KBM-7 (cell line): Measurements from ENCODE around the gene PFKP.
"Not testable (repeated sequence)": the region's sequence is repeated elsewhere in the genome, so short reads cannot be mapped to it uniquely, and the experiment has no call there.

Experiments
- DNase-seq: peaks from one replicate; pipeline ENCODE4 v3.0.0-alpha.2; 2015
- in situ Hi-C: fragments of 300-500 bp; cut with MboI; formaldehyde crosslinking; loops from 2 replicates; pipeline ENCODE4 v1.14.3; 2020; ENCODE audit warnings: low sequenced_read_pairs, low pct_unique_long_range_greater_than_20kb, mixed read lengths

Gene PFKP

DNA sequence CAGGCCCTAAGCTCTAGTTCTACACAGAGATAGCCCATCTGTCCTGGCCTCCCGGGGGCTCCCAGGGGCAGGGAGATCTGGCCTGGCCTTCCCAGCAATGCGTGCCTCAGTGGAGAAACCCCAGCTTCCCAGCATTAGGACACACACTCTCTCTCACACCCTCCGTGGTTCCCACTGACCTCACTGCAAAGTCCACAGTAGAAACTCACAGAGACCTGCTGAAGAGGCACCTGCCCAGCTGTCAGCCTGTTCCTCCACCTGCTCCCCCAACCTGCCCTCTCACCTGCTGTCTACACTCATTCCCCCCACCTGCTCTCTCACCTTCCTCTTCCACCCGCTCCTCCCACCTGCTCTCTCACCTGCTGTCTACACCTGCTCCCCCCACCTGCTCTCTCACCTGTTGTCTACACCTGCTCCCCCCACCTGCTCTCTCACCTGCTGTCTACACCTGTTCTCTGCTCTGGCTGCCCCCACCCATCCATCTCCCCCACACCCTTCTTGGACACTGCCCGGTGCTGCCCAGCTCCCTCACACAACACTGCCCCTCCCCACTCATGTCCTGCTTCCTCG lies 21.1 kb upstream of the PFKP start:
- in situ Hi-C loops = no loop called here
- no peak for DNase-seq

DNA sequence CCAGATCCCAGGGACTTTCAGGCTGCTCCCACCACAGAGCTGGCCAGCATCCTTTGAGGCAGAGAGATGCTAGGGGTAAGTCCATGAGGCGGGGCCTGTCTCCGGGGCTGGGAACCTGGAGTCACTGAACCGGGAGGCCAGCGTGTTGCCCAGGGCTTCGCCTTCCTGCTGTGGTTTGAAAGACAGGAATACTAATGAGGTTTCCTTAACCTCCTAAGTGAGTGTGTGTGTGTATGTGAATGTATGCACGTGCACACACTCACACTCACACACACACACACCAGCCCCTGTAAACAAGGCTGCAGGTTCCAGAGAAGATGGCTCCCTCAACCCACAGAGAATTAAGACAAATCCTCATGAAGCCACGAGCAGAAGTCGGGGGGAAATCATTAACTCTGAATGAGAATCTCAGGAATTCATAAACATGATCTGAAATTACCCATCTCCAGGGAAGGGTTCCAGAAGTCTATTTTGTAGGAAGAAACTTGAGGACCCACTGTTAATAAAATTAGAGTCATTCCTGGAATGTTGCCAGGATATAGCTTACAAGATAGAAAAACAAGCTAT lies 20.3 kb upstream of the PFKP start:
- in situ Hi-C loops = no loop called here
- no peak for DNase-seq

DNA sequence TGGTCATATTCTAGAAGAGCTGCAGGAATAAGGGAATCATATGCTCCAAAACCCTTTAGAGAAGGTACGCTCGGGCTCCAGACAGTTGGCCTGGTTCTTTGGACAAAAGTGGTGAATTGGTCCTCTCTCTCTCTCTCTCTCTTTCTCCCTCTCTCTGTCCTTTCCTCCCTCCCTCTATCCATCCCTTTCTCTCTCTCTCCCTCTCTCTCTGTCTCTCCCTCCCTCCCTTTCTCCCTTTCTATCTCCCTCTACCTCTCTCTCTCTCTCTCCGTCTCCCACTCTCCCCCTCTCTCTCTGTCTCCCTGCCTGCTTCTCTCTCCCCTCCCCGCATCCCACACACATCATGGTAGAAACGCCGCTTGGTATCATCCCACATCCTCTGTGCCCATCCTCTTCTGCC lies 19.8 kb upstream of the PFKP start:
- no peak for DNase-seq
- in situ Hi-C loops = no loop called here

DNA sequence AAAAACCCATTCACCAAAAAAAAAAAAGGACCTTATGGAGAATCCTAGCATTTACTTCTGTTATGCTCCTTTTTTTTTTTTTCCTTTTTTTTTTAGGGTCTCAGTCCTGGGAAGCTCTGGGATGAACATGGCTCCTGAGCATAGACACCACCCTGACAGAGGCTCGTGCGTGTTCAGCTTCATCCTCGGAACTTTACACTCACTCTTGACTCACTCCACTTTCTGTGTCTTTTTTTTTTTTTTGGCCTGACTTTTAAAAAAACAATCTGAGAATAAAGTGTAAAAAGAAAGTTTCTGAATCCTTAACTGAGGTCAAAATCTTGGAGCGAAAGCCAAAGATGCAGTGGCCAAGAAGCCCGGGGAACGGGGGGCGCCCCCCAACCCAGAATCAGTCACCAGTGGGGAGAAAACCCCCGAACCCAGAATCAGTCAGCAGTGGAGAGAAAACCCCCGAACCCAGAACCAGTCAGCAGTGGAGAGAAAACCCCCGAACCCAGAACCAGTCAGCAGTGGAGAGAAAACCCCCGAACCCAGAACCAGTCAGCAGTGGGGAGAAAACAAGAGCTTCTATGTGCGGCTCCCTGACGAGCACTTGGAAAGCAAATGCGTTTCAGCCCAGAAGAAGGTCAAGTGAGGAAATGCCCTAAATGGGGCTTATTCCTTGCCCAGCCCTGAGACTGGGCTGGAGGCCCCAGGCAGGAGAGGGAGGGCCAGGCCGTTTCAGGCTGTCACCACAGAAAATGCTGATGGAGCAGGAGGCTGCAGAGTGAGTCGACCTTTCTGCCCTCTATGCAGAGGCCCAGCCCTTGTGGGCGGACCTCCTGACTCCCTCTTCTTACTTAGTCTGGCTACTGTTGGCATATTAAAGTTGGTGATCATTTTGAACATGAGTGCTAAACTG lies 19.0 kb upstream of the PFKP start:
- DNase-seq = no peak
- in situ Hi-C loops = no loop called here

DNA sequence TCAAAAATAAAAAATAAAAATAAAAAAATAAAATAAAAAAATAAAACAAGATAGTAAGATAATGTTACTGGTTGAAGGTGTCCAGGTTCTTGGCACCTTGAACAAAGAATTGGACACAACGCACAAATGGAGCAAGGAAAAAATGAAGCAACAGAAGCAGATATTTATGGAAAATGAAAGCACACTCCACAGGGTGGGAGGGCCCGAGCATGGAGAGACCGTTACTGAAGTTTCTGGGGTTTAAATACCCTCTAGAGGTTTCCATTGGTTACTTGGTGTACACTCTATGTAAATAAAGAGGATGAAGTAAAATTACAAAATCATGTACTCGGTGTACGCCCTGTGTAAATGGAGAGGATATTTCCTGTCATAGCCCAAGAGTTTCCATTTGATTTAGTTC lies 15.7 kb upstream of the PFKP start:
- in situ Hi-C loops = no loop called here
- DNase-seq = no peak

DNA sequence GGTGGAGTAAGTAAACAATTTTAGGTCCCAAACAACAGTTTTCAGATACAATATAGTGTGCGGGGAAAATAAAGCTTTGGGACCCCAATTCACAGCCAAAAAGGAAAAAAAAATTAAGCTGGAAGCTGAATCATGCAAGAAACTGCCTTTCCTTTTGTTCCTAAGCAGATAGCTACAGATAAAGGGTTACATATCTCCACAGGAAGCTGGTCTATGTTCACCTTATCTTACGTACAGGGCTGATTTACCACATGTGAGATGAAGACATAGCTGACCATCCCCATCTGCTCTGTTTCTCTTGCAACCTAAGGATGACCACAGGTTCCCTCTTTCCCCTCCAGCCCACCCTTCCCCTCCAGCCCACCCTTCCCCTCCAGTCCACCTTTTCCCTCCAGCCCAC lies 14.2 kb upstream of the PFKP start:
- no peak for DNase-seq
- in situ Hi-C loops = no loop called here

DNA sequence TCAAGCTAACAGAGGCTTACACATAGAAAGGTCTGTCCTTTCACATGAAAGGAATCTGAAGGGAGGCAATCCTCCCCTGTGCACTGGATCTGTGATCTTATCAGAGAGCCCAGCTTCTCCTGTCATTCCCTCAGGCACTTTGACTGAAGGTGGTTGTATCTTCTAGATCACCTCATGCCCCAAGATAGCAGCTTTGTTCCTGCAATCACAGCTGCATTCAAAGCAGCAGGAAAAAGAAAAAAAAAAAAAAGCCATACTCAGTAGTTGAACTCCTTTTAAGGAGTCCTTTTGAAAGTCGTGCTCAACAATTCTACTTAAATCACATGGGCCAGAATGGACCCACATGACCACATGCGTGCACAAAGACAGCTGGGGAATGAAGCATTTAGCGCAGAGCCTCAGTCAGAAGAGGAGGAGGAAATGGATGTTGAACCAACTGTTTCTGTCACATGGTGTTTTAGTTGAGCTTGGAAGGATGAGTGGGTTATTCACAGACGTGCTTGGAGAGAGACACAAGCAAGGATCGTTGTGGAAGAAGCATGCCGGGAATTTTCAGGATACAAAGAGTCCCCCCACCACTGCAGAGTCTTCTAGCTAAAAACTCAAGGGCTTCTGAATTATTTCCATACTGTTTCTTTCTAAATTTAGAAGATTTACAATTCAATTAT lies 13.0 kb upstream of the PFKP start:
- in situ Hi-C loops = no loop called here
- DNase-seq = no peak

DNA sequence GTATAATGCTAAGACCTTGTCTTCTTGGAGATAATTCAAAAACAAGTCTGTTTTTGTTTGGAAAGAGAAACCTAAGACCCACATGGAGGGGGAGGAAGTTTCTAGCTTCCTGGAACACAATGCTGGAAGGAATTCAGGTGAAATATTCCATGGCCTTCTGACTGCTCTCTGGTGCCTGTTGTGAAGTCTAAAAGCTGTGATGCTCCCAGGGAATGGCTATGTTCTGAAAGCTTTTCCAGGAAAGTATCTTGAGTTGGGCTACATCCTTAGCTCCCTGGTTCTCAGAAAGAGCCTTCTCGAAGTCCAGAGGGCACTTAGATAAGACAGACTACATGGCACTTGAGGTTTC lies 12.5 kb upstream of the PFKP start:
- in situ Hi-C loops = no loop called here

DNA sequence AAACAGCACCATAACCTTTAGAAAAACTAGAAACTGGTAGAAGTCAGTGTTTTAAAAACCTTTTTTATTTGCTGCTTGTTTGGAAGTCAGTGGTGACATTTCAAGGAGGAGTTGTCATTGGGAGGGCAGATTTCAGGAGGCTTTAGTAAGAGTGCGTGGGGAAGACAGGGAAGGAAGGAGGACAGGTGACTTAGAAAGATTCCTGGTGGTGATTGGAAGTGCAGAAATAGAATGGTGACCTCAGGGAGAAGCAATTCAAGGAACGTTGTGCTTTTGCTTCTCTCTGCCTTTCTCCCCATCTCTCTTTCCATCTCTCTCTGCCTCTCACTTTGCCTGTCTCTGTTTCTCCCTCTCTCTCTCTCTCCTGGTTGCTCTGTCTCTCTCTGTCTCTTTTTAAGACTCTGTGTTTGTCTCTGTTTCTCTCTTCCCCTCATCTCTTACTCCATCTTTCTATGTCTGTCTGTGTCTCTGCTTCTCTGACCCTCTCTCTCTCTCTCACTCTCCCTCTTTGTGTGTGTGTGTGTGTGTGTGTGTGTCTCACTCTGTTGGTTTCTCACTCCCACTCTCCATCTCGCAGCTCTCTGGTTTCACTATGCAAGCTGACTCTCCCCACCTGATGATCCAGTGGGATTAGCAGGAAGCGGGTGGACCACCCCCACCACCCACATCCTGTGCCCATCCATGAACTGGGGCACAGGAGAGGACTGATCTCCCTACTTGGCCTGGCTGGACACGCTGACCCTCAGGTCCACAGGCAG lies 10.9 kb upstream of the PFKP start:
- no peak for DNase-seq
- in situ Hi-C loops = no loop called here

More for the DNA sequence above, 12.5 kb upstream of the PFKP start:
- no peak for DNase-seq

DNA sequence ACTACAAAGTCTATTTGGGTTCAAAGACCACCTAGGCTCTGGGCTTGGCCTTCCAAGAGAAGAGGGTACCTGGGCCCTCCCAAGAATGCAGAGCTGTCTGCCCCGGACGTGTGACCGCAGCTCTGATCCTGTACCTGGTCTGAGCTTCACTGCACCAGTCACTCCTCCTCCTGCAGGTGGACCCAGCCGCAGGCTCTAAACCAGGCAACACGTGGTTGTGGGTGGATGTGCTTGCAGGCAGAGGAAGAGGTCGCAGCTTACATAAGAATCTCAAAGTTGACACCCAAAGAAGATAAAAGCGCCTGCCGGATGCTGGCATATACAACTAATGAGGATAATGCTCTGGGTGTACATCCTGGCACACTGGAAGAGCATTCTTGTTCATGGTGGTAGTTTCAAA lies 9.4 kb upstream of the PFKP start:
- in situ Hi-C loops = no loop called here
- DNase-seq = no peak

DNA sequence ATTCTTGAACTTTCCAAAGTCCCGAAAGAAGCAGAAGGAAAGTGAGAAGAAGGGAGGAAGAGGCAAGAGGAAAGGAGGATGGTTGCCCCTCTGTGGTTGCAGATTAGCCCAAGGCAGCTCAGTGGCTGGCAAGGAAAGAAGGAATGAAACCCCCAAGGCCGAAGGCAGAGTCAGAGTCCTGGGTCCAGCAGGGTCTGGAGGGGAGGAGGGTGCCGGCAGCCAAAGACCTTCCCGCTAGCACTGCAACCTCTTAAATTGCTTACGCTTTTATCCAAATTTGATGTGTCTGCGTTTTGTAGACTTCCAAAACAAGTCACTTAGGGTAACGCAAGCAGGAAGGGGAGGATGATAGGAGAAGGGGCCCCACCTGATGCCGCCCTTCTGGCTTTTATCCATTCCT lies 7.4 kb upstream of the PFKP start:
- no peak for DNase-seq
- in situ Hi-C loops = no loop called here

DNA sequence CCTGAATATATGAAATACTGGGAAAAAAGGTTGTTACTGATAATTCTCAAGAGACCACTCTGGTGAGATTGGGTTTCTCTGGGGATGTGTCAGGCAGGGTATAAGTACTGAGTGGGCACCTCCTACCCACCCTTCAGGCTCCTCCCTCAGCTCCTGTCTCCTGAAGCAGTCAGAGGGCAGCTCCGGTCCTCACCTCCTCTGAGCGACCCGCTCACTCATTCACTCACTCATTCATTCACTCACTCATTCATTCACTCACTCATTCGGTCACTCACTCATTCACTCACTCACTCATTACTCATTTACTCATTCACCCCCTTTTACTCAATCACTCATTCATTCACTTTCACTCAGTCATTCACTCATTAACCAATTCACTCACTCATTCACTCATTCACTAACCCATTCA lies 6.9 kb upstream of the PFKP start:
- in situ Hi-C loops = no loop called here
- no peak for DNase-seq

DNA sequence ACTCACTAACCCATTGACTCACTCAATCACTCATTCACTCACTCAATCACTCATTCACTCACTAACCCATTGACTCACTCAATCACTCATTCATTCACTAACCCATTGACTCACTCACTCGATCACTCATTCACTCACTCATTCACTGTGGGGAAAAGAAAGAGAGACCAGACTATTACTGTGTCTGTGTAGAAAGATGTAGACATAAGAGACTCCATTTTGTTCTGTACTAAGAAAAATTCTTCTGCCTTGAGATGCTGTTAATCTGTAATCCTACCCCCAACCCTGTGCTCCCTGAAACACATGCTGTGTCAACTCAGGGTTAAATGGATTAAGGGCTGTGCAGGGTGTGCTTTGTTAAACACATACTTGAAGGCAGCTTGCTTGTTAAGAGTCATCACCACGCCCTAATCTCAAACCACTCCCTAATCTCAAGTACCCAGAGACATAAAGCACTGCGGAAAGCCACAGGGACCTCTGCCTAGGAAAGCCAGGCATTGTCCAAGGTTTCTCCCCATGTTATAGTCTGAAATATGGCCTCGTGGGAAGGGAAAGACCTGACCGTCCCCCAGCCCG lies 5.9 kb upstream of the PFKP start:
- peak; percentile 26 for DNase-seq
- in situ Hi-C loops = not testable (repeated sequence)

DNA sequence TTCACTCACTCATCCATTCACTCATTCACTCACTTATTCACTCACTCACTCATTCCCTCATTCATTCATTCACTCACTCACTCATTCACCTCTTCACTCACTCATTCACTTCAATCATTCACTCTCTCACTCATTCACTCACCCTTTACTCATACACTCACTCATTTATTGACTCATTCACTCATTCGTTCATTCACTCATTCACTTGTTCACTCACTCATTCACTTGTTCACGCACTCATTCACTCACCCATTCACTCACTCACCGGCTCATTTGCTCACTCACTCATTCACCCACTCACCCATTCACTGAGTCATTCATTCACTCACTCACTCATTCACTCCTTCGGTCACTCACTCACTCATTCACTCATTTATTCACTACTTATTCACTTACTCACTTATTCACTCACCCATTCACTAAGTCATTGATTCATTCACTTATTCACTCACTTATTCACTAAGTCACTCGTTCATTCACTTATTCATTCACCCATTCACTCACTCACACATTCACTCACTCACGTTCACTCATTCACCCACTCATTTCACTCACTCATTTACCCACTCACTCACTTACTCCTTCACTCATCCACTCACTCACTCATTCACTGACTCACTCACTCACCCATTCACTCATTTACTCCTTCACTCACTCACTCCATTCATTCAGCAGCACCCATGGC lies 4.7 kb upstream of the PFKP start:
- in situ Hi-C loops = no loop called here
- DNase-seq = no peak

DNA sequence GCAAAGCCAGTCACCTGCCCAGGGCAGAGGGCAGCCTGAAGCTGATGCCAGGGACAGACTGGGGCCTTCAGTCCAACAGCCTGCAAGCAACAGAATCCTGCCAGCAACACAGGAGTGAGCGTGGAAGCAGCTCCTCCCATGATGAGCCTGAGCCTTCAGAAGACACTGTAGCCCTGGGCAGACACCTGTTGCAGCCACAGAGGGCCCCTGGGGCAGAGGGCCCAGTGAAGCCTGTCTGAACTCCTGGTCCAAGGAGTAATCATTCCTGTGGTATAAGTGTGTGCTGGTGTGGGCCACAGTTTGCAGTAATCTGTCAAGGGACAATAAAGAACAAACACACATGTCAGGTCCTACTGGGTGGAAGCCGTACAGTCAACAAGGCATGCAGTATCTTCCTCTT lies 2.9 kb upstream of the PFKP start:
- in situ Hi-C loops = no loop called here
- no peak for DNase-seq

DNA sequence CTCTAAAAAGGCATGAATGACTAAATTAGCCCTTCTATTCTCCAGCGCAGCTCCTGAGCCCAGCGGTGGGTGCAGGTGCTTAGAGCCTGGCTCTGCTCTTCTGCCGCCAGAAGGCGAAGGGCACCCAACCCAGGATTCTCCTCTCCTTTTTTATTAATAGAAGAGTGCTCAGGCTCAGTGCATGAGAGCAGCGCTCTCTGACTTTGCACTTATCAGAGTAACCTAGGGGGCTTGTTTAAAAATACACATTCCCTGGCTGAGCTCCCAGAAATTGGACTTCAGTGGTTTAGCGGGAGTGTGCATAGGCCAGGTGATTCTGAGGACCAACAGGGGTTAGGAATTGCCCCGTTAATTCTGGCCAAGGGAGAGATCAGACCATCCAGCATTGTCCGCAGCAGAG lies 1.7 kb upstream of the PFKP start:
- DNase-seq = no peak
- in situ Hi-C loops = no loop called here

DNA sequence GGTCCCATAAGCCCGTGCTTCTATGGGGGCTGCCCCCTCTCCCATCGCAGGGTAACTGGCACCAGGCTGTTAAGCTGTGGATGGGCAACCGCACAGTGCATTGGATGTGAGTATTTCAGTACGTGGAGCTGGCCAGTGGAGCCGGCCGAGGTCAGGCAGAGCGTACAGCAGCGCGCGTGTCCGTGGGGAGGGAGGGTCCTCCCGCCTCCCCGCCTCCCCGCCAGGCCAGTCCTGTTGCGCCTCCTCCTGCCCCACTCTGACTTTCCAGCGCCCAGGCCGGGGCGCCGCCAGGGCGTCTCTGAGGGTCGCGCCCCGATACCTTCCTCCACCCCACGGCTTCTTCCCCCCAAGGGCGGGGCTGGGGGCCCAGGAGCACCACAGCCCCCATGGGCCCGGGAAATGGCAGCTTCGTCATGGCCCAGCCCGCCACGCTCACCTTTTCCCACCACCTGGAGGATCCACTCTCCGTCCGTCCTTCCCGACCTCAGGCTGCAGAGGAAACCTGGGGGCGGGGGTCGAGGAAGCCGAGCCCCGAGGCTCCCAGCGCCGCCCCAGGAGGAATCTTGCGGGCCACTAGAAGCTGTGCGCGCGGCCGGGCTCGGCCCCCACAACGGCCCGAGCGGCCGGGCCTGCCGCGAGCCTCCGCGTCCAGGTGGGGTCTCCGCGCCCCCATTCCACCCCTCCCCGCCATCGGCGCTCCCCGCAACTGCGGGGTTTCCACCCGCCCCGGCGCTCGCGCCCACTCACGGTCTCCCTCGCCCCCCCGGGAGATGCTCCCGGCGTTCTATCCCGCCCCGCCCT lies 831 bp upstream of the PFKP start:
- in situ Hi-C loops = no loop called here
- no peak for DNase-seq

DNA sequence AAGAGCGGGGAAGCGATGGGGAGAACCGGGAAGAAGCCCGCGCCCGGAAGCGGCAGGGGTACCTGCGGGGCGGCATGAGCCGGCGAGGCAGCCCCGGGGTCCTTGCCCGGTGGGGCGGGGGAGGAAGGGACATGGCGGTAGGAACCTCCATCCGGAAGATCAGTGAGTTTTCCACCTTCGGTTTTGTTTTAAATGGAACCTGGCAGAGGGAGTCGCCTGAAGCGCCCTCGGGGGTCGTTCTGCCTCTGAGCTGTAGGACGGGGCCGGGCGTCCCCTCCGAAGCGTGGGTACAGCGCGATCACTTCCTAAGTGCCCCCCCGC lies 471 bp downstream of the PFKP start:
- in situ Hi-C loops = no loop called here
- DNase-seq = peak; percentile 14
